BLaER1 treated with 17β-estradiol and CSF1 and Interleukin-3, amounts not matched to agents 10 nM and 100 nM (cell line): ENCODE measurements around the gene MYL11.
A peak's percentile ranks its signal among the peaks of the same experiment; 100 is the strongest.

Experiments used
- H3K27ac ChIP-seq, 11 experiments: shearing (Covaris generic); formaldehyde crosslinking; 2 replicates each; pipeline ENCODE4 v1.8.1; 2022
- H3K27me3 ChIP-seq, 11 experiments: shearing (Covaris generic); formaldehyde crosslinking; 2 replicates each; pipeline ENCODE4 v1.8.1; 2022
- H3K36me3 ChIP-seq, 11 experiments: shearing (Covaris generic); formaldehyde crosslinking; 2 replicates each; pipeline ENCODE4 v1.8.1; 2022
- H3K4me1 ChIP-seq, 10 experiments: shearing (Covaris generic); formaldehyde crosslinking; 2 replicates each; pipeline ENCODE4 v1.8.1; 2022
- H3K4me2 ChIP-seq, 11 experiments: shearing (Covaris generic); formaldehyde crosslinking; 2 replicates each; pipeline ENCODE4 v1.8.1; 2022
- H3K4me3 ChIP-seq, 10 experiments: shearing (Covaris generic); formaldehyde crosslinking; 2 replicates each; pipeline ENCODE4 v1.8.1; 2022
- H3K9ac ChIP-seq, 11 experiments: shearing (Covaris generic); formaldehyde crosslinking; 2 replicates each; pipeline ENCODE4 v1.8.1; 2022
- H3K9me3 ChIP-seq, 11 experiments: shearing (Covaris generic); formaldehyde crosslinking; replicated peaks in 1 of 11; 2 replicates each; pipeline ENCODE4 v1.8.1; 2022
- H4K20me1 ChIP-seq, 11 experiments: shearing (Covaris generic); formaldehyde crosslinking; 2 replicates each; pipeline ENCODE4 v1.8.1; 2022
- Cebpa-rat ChIP-seq, 11 experiments: shearing (Covaris generic); IDR thresholded peaks; 2 replicates each; pipeline ENCODE4 v1.8.1; 2022

Gene MYL11

DNA sequence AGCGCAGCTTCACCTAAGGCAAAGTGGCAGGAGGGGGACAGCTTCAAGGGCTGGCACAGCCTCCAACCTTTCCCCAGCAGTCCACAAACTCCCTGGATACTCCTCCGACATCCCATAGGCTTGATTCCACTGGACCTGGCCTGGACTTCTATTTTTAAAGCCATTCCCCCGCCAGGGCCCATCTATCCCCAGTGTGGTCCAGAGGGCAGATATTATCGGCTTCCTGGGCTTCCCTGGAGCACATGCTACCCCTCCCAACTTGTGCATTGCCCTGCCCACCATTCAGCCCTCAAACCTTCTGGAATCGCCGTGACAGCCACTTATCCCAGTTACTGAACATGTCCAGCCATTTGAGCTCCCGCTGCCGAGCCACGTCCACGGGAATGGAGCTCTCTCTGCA, 9.4 kb upstream of the MYL11 start:
- no peak for TF ChIP-seq Cebpa-rat (IDR thresholded peaks at IDR 0.05)
- Histone ChIP-seq H3K27ac (no peak overlapping the region), H3K4me1 (peaks cover 22 to 47% (median 32%) of the 10 kb centered on the region in 10 experiments), H3K27me3 (no peaks in the 10 kb centered on the region), H3K9me3 (no peaks in the 10 kb centered on the region), H3K36me3 (peaks cover 60 to 79% (median 71%) of the 10 kb centered on the region in 11 experiments), H4K20me1 (peaks cover 38 to 92% (median 78%) of the 10 kb centered on the region in 11 experiments), H3K9ac (peak overlapping the region in 6 of 11 experiments; percentile 5 to 91 (median 42); a peak in 7 of 22 replicates), H3K4me2 (peak overlapping the region in 2 of 11 experiments; percentile 4 to 98; a peak in 2 of 22 replicates), H3K4me3 (no peak overlapping the region)

GRCh38 chr16:30366511-30366910, 8.1 kb upstream of the MYL11 start:
- H3K36me3 ChIP-seq: peaks cover 47 to 66% (median 58%) of the 10 kb centered on the region in 11 experiments
- peaks cover 26 to 52% (median 37%) of the 10 kb centered on the region in 10 experiments for H3K4me1 ChIP-seq
- TF ChIP-seq Cebpa-rat (IDR thresholded peaks at IDR 0.05): no peak
- H3K9ac ChIP-seq: peak overlapping the region; percentile 9 to 97 (median 90); a peak in 15 of 22 replicates
- H3K4me2 ChIP-seq: peak overlapping the region; percentile 97 to 100 (median 99)
- H3K9me3 ChIP-seq: no peaks in the 10 kb centered on the region
- no peaks in the 10 kb centered on the region for H3K27me3 ChIP-seq
- no peak overlapping the region; a peak in 1 of 22 replicates for H3K27ac ChIP-seq
- peaks cover 38 to 80% (median 71%) of the 10 kb centered on the region in 11 experiments for H4K20me1 ChIP-seq
- peak overlapping the region in 6 of 10 experiments; percentile 20 to 99 (median 96); a peak in 8 of 20 replicates for H3K4me3 ChIP-seq

DNA sequence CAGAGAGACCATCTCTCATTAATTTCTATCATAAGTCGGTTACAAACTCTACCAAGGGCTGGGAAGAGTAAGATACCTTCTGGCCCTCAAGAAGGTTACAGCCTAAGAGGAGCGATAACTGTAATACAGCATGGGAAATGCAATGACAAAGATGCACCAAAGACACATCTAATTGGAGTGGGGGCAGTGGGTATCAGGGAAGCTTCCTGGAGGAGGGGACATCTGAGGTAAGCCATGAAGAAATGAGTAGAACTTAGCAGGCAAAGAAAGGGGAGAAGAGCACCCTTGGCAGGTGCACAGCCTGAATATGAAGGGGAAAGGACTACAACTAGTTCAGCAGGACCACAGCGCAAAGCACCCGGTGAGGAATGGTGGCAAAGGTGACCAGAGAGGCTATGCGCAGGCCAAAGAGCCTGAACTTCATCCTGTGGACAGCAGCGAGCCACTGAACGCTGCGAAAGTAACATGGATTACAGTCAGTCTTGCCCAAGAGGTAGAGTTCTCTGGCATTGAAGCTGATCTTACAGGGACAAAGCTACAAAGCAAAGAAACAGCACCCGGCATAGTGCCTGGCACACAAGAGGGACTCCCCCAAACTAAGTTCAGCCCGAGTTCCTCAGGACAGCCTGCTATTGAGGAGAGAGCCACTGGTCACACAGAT, 7.1 kb upstream of the MYL11 start:
- Histone ChIP-seq H4K20me1 (peaks cover 38 to 72% (median 69%) of the 10 kb centered on the region in 11 experiments), H3K36me3 (peaks cover 40 to 56% (median 49%) of the 10 kb centered on the region in 11 experiments), H3K9ac (peak overlapping the region; percentile 81 to 97 (median 91); a peak in 21 of 22 replicates), H3K4me1 (peaks cover 33 to 61% (median 47%) of the 10 kb centered on the region in 10 experiments), H3K4me3 (peak overlapping the region; percentile 82 to 99 (median 94)), H3K9me3 (no peaks in the 10 kb centered on the region), H3K27ac (peak overlapping the region; percentile 13 to 89 (median 84); a peak in 19 of 22 replicates), H3K4me2 (peak overlapping the region; percentile 97 to 100 (median 99)), H3K27me3 (no peaks in the 10 kb centered on the region)
- no peak for TF ChIP-seq Cebpa-rat (IDR thresholded peaks at IDR 0.05)

DNA sequence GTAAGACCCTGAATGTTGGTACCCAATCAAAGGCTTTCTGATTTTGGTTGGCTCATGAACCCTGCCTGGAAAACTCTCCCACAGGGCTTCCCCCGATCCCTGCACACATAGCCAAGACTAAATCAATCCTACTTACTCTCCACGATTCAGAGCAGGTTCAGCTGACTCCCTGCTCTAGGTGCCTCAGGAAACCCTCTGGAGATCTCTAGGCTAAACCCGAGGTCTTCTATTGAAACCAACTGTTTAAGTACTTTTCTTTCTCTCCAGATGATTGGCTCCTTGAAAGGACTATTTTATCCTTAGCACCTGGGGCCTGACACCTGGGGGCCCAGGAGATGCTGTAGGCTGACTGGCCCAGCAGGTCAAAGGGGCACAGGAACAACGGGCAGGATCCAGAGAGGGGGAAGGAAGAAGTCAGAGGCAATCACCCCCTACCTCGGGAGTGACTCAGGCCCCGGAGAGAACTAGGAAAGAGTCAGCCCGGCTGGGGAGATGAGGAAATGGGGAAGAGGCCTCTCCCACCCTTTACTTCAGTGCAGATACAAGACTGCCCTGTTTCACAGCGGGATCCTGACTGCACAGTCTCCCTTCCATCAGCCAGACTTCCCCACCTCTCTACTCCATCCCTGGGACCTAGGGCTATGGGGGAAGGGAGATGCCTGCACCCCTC, 6.3 kb upstream of the MYL11 start:
- Histone ChIP-seq H4K20me1 (peaks cover 38 to 64% (median 63%) of the 10 kb centered on the region in 11 experiments), H3K27ac (peak overlapping the region; percentile 77 to 89 (median 86); a peak in 21 of 22 replicates), H3K4me1 (peaks cover 33 to 66% (median 49%) of the 10 kb centered on the region in 10 experiments), H3K36me3 (peaks cover 32 to 48% (median 41%) of the 10 kb centered on the region in 11 experiments), H3K4me3 (peak overlapping the region; percentile 82 to 99 (median 94)), H3K27me3 (no peaks in the 10 kb centered on the region), H3K4me2 (peak overlapping the region; percentile 97 to 100 (median 99)), H3K9me3 (no peaks in the 10 kb centered on the region), H3K9ac (peak overlapping the region; percentile 81 to 97 (median 91))
- TF ChIP-seq Cebpa-rat (IDR thresholded peaks at IDR 0.05): no peak

- Histone ChIP-seq H3K4me3 (peak overlapping the region; percentile 82 to 99 (median 94)), H4K20me1 (peaks cover 38 to 60% (median 58%) of the 10 kb centered on the region in 11 experiments), H3K4me1 (peaks cover 33 to 66% (median 49%) of the 10 kb centered on the region in 10 experiments), H3K4me2 (peak overlapping the region; percentile 97 to 100 (median 99)), H3K27ac (peak overlapping the region; percentile 77 to 89 (median 86); a peak in 21 of 22 replicates), H3K36me3 (peaks cover 28 to 43% (median 36%) of the 10 kb centered on the region in 11 experiments), H3K27me3 (no peaks in the 10 kb centered on the region), H3K9ac (peak overlapping the region; percentile 81 to 97 (median 91)), H3K9me3 (no peaks in the 10 kb centered on the region)
- no peak for TF ChIP-seq Cebpa-rat (IDR thresholded peaks at IDR 0.05)
These were observed 5.9 kb upstream of the MYL11 start for GRCh38 chr16:30368792-30369090.

DNA sequence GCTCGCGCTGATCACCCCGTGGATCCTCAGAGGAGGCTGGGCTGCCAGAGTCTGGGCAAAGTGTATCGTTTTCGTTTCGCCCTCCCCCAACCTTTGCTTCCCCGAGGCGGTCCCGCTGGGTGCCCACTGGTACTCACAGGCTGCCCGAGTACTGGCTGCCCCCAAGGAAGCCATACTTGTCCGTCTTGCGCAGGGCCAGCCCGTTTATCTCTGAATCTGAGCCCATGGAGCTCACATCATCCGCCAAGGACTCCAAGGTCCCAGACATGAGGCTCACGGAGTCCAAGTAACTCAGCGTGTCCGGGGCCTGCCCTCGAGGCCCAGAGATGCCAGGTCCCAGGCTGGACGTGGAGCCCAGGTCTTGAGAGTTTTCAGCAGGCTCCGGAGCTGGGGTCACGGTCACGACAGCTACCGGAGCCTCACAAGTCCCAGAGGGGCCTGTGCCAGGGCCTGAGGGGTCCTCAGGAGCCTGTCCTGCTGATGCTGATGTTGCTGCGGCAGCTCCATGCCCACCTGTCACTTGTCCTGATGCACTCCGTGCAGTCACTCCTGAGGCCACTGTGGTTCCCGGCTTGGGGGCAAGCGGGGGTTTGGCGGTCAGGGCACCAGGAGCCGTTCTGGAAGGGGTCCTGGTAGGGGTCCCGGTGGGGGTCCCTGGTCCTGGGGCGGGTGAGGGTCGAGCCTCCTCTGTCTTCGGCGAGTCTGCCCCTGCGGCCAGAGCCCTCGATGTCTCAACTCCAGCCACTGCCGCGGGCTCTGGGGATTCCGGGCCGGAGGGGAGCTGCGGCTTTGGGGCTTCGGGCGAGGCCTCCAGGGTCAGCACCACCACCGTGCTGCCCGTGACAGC, 5.3 kb upstream of the MYL11 start:
- no peak for TF ChIP-seq Cebpa-rat (IDR thresholded peaks at IDR 0.05)

GRCh38 chr16:30369938-30370455, 4.6 kb upstream of the MYL11 start:
- H3K27ac ChIP-seq: peak overlapping the region; percentile 77 to 89 (median 86)
- no peaks in the 10 kb centered on the region for H3K27me3 ChIP-seq
- H3K4me3 ChIP-seq: peak overlapping the region; percentile 82 to 99 (median 94)
- H4K20me1 ChIP-seq: peaks cover 33 to 48% (median 46%) of the 10 kb centered on the region in 11 experiments
- TF ChIP-seq Cebpa-rat (IDR thresholded peaks at IDR 0.05): no peak
- peaks cover 17 to 31% (median 24%) of the 10 kb centered on the region in 11 experiments for H3K36me3 ChIP-seq
- H3K4me2 ChIP-seq: peak overlapping the region; percentile 97 to 100 (median 99)
- H3K9me3 ChIP-seq: no peaks in the 10 kb centered on the region
- H3K9ac ChIP-seq: peak overlapping the region; percentile 81 to 97 (median 91)
- H3K4me1 ChIP-seq: peaks cover 33 to 71% (median 53%) of the 10 kb centered on the region in 10 experiments

More for the DNA sequence above, 5.3 kb upstream of the MYL11 start:
- Histone ChIP-seq H4K20me1 (peaks cover 38 to 55% (median 52%) of the 10 kb centered on the region in 11 experiments), H3K4me3 (peak overlapping the region; percentile 82 to 99 (median 94)), H3K9ac (peak overlapping the region; percentile 81 to 97 (median 91)), H3K4me1 (peaks cover 33 to 68% (median 52%) of the 10 kb centered on the region in 10 experiments), H3K27me3 (no peaks in the 10 kb centered on the region), H3K4me2 (peak overlapping the region; percentile 97 to 100 (median 99)), H3K36me3 (peaks cover 22 to 38% (median 30%) of the 10 kb centered on the region in 11 experiments), H3K9me3 (no peaks in the 10 kb centered on the region), H3K27ac (peak overlapping the region; percentile 77 to 89 (median 86))
